HEK293T (cell line): Measurements from ENCODE around the gene XRCC6.

Source experiments
- BHLHE40 ChIP-seq: fragments of 450-650 bp; IDR thresholded peaks from 2 replicates; pipeline ENCODE4 v1.6.1; 2016; ENCODE audit warnings: mild to moderate bottlenecking, moderate library complexity, borderline replicate concordance
- ELF4 ChIP-seq: fragments of 450-650 bp; IDR thresholded peaks from 2 replicates; pipeline ENCODE4 v1.6.1; 2017; ENCODE audit warnings: antibody characterized with exemption
- FOXK2 ChIP-seq: fragments of 450-650 bp; IDR thresholded peaks from 2 replicates; pipeline ENCODE4 v1.6.1; 2016; ENCODE audit warnings: mild to moderate bottlenecking
- FOXM1 ChIP-seq: fragments of 450-650 bp; IDR thresholded peaks from 2 replicates; pipeline ENCODE4 v1.6.1; 2017; ENCODE audit warnings: mild to moderate bottlenecking, borderline replicate concordance
- PKNOX1 ChIP-seq: fragments of 450-650 bp; IDR thresholded peaks from 2 replicates; pipeline ENCODE4 v1.6.1; 2016
- SP1 ChIP-seq: fragments of 450-650 bp; IDR thresholded peaks from 2 replicates; pipeline ENCODE4 v1.6.1; 2017
- TARDBP ChIP-seq: fragments of 450-650 bp; IDR thresholded peaks from 2 replicates; pipeline ENCODE4 v1.6.1; 2016
- ZNF384 ChIP-seq: fragments of 450-650 bp; IDR thresholded peaks from 2 replicates; pipeline ENCODE4 v1.6.1; 2016

GRCh38 chr22:41661088-41661487 lies 40.0 kb downstream of the XRCC6 start:
- TF ChIP-seq ELF4 (no peak), TARDBP (no peak), PKNOX1 (no peak), FOXK2 (no peak), BHLHE40 (no peak), SP1 (no peak), FOXM1 (no peak), ZNF384 (no peak)
